ENCODE measurements around the gene SUSD2.
A peak's percentile ranks its signal among the peaks of the same experiment; 100 is the strongest.

DNA sequence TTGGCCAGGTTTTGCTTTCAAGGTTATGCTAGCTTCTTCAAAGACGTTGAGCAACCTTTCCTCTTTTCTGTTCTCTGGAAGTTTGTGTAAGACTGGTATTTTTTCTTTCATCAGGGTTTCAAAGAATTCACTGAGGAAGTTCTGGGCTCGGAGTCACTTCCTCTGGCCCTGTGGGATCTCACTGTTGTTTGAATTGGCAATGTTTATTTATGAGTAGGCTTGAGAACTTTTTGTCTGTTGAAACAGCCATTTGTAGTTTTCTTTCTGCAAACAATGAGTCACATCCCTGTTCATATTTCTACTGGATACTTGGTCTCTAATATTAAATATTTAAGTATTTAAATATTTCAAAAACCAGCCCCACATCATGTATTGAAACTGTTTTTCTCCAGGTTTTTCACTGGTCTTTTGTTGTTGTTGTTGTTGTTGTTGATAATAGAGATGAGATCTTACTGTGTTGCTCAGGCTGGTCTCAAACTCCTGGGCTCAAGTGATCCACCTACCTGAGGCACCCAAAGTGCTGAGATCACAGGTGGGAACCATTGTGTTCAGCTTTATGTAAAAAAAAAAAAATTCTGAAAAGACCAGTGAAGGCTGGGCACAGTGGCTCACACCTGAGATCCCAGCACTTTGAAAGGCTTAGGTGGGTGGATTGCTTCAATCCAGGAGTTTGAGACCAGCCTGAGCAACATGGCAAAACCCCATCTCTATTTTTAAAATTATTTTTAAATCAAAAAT, 26.9 kb downstream of the SUSD2 start:
- TF ChIP-seq CTCF (IDR thresholded peaks at IDR 0.05) (no peak), EP300 (IDR thresholded peaks at IDR 0.05) (no peak), POLR2AphosphoS5 (IDR thresholded peaks at IDR 0.05) (peak in 2 of 3 donors; percentile 10 to 57)

All from suprapubic skin (tissue), 4 donors.